ENCODE measurements around the gene TDRD9. TPM values are rescaled to one million over a fixed set of nuclear protein-coding genes. Genes with fewer than 3 reads are reported as not detected.
A peak's percentile ranks its signal among the peaks of the same experiment; 100 is the strongest.

TDRD9 gene
- total RNA-seq, 1 donor from 2014 or later = not detected

- Mint-ChIP-seq H3K27me3 (ENCODE audit: low read depth, unreplicated experiment) (peaks cover 30% of the 10 kb centered on the region), H3K9me3 (ENCODE audit: unreplicated experiment) (peaks cover 5% of the 10 kb centered on the region), H3K27ac (ENCODE audit: unreplicated experiment) (no peak overlapping the region), H3K36me3 (ENCODE audit: low read depth, unreplicated experiment) (no peaks in the 10 kb centered on the region), H3K4me1 (ENCODE audit: low read depth, unreplicated experiment) (no peaks in the 10 kb centered on the region), H3K4me3 (ENCODE audit: unreplicated experiment) (no peak overlapping the region)
- Histone ChIP-seq H2AFZ (ENCODE audit: low read depth, low read length) (no peak overlapping the region), H3K27me3 (ENCODE audit: insufficient read depth, low read length) (no peaks in the 10 kb centered on the region), H3K36me3 (ENCODE audit: insufficient read depth, low read length) (no peaks in the 10 kb centered on the region), H3K9ac (ENCODE audit: low read length) (no peak overlapping the region), H3K4me2 (ENCODE audit: low read length) (no peak overlapping the region), H3K27ac (ENCODE audit: low read depth, low read length) (no peak overlapping the region), H3K4me3 (ENCODE audit: insufficient read depth, low read depth, low read length) (no peak overlapping the region), H3K4me1 (ENCODE audit: insufficient read depth, low read length) (no peaks in the 10 kb centered on the region), H3K9me3 (ENCODE audit: insufficient read depth, low read depth, low read length) (peaks cover 3% of the 10 kb centered on the region), H4K20me1 (ENCODE audit: insufficient read depth, low read length) (no peaks in the 10 kb centered on the region), H3K79me2 (ENCODE audit: insufficient read depth, low read length) (no peaks in the 10 kb centered on the region)
- FAIRE-seq (no peak), DNase-seq (ENCODE audit: low read depth) (no peak)
- TF ChIP-seq CTCF (IDR thresholded peaks at IDR 0.05; ENCODE audit: insufficient read depth, low read depth, low read length) = no peak
- no peak for TF ChIP-seq EZH2 (IDR thresholded peaks at IDR 0.05; ENCODE audit: insufficient read depth, low read length)
These were observed 145.5 kb downstream of the TDRD9 start for GRCh38 chr14:104073764-104074163.

- Histone ChIP-seq H3K4me3 (ENCODE audit: insufficient read depth, low read depth, low read length) (no peak overlapping the region), H2AFZ (ENCODE audit: low read depth, low read length) (no peak overlapping the region), H3K27me3 (ENCODE audit: insufficient read depth, low read length) (no peaks in the 10 kb centered on the region), H3K79me2 (ENCODE audit: insufficient read depth, low read length) (no peaks in the 10 kb centered on the region), H3K9ac (ENCODE audit: low read length) (no peak overlapping the region), H3K4me2 (ENCODE audit: low read length) (no peak overlapping the region), H3K9me3 (ENCODE audit: insufficient read depth, low read depth, low read length) (peaks cover 3% of the 10 kb centered on the region), H3K4me1 (ENCODE audit: insufficient read depth, low read length) (no peaks in the 10 kb centered on the region), H3K27ac (ENCODE audit: low read depth, low read length) (no peak overlapping the region), H3K36me3 (ENCODE audit: insufficient read depth, low read length) (no peaks in the 10 kb centered on the region), H4K20me1 (ENCODE audit: insufficient read depth, low read length) (no peaks in the 10 kb centered on the region)
- H3K27ac Mint-ChIP-seq (ENCODE audit: unreplicated experiment) = no peak overlapping the region
- H3K9me3 Mint-ChIP-seq (ENCODE audit: unreplicated experiment) = peaks cover 3% of the 10 kb centered on the region
- FAIRE-seq (no peak), DNase-seq (ENCODE audit: low read depth) (no peak)
- H3K27me3 Mint-ChIP-seq (ENCODE audit: low read depth, unreplicated experiment) = peaks cover 15% of the 10 kb centered on the region
- H3K4me1 Mint-ChIP-seq (ENCODE audit: low read depth, unreplicated experiment) = no peaks in the 10 kb centered on the region
- H3K36me3 Mint-ChIP-seq (ENCODE audit: low read depth, unreplicated experiment) = peaks cover 3% of the 10 kb centered on the region
- no peak overlapping the region for H3K4me3 Mint-ChIP-seq (ENCODE audit: unreplicated experiment)
- peak; percentile 24 for TF ChIP-seq CTCF (IDR thresholded peaks at IDR 0.05; ENCODE audit: insufficient read depth, low read depth, low read length)
- TF ChIP-seq EZH2 (IDR thresholded peaks at IDR 0.05; ENCODE audit: insufficient read depth, low read length) = no peak
These were observed 147.4 kb downstream of the TDRD9 start for GRCh38 chr14:104075530-104076151.

GRCh38 chr14:104076743-104077142 is 148.5 kb downstream of the TDRD9 start:
- Histone ChIP-seq H3K4me1 (ENCODE audit: insufficient read depth, low read length) (no peaks in the 10 kb centered on the region), H3K9me3 (ENCODE audit: insufficient read depth, low read depth, low read length) (peaks cover 3% of the 10 kb centered on the region), H2AFZ (ENCODE audit: low read depth, low read length) (no peak overlapping the region), H3K9ac (ENCODE audit: low read length) (no peak overlapping the region), H3K4me3 (ENCODE audit: insufficient read depth, low read depth, low read length) (no peak overlapping the region), H3K27me3 (ENCODE audit: insufficient read depth, low read length) (no peaks in the 10 kb centered on the region), H4K20me1 (ENCODE audit: insufficient read depth, low read length) (no peaks in the 10 kb centered on the region), H3K27ac (ENCODE audit: low read depth, low read length) (no peak overlapping the region), H3K4me2 (ENCODE audit: low read length) (no peak overlapping the region), H3K79me2 (ENCODE audit: insufficient read depth, low read length) (no peaks in the 10 kb centered on the region), H3K36me3 (ENCODE audit: insufficient read depth, low read length) (no peaks in the 10 kb centered on the region)
- DNase-seq (ENCODE audit: low read depth) = no peak
- Mint-ChIP-seq H3K9me3 (ENCODE audit: unreplicated experiment) (peaks cover 3% of the 10 kb centered on the region), H3K4me3 (ENCODE audit: unreplicated experiment) (no peak overlapping the region), H3K36me3 (ENCODE audit: low read depth, unreplicated experiment) (peaks cover 3% of the 10 kb centered on the region), H3K27me3 (ENCODE audit: low read depth, unreplicated experiment) (peaks cover 19% of the 10 kb centered on the region), H3K4me1 (ENCODE audit: low read depth, unreplicated experiment) (no peaks in the 10 kb centered on the region), H3K27ac (ENCODE audit: unreplicated experiment) (no peak overlapping the region)
- no peak for TF ChIP-seq CTCF (IDR thresholded peaks at IDR 0.05; ENCODE audit: insufficient read depth, low read depth, low read length)
- TF ChIP-seq EZH2 (IDR thresholded peaks at IDR 0.05; ENCODE audit: insufficient read depth, low read length) = no peak
- FAIRE-seq = no peak
